Mononuclear cell (primary cell): Measurements from ENCODE around the gene ISOC2. TPM values are rescaled to one million over a fixed set of nuclear protein-coding genes. Genes with fewer than 3 reads are reported as not detected.

Experiments
- H3K27me3 ChIP-seq: 2 replicates; pipeline ENCODE4 v1.6.0; 2011; ENCODE audit warnings: low read length, control low read depth; ENCODE audit not compliant: insufficient read depth
- H3K4me1 ChIP-seq: 2 replicates; pipeline ENCODE4 v1.5.1; 2011; ENCODE audit warnings: mild to moderate bottlenecking, low read length, control low read depth; ENCODE audit not compliant: insufficient read depth
- H3K4me3 ChIP-seq: 2 replicates; pipeline ENCODE4 v1.5.1; 2011; ENCODE audit warnings: mild to moderate bottlenecking, low read length, moderate library complexity
- H3K9me3 ChIP-seq: 2 replicates; pipeline ENCODE4 v1.5.1; 2011; ENCODE audit warnings: low read depth, mild to moderate bottlenecking, control low read depth, low read length
- total RNA-seq: library from RNA; depleted of rRNA; stranded (reverse); fragments of >200 nt; gene quantifications from one replicate; pipeline ENCODE4 v1.2.3, GENCODE V29; 2012

Gene ISOC2
- total RNA-seq, 1 donor: 4.5 TPM

DNA sequence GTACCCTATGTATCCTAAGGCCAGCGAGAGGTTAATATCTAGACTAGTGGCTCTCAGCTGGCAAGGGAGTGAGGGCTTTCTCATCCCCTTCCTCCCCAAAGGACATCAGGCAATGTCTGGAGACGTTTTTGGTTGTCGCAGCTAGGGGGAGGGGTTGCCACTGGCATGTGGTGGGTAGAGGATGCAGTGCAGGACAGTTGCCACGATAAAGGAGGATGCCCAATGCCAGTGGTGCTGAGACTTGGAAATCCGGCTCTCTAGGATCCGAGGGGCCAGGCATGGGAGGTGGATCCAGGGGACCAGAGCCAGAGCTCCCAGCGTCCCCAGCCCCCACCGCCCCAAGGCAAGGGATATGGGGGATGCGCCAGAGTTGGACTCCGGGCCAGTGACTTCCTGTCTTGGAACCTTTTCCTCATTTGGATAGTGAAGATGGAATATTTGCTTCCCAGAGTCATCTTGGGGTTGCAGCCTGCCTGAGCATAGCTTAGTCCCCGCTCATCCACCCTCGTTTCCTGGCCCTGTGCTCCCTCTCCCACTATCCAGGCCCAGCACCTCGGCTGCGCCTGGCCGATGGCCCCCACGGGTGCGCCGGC, 31.7 kb upstream of the ISOC2 start:
- Histone ChIP-seq H3K27me3 (no peaks in the 10 kb centered on the region), H3K9me3 (no peaks in the 10 kb centered on the region), H3K4me1 (no peaks in the 10 kb centered on the region), H3K4me3 (no peak overlapping the region)

DNA sequence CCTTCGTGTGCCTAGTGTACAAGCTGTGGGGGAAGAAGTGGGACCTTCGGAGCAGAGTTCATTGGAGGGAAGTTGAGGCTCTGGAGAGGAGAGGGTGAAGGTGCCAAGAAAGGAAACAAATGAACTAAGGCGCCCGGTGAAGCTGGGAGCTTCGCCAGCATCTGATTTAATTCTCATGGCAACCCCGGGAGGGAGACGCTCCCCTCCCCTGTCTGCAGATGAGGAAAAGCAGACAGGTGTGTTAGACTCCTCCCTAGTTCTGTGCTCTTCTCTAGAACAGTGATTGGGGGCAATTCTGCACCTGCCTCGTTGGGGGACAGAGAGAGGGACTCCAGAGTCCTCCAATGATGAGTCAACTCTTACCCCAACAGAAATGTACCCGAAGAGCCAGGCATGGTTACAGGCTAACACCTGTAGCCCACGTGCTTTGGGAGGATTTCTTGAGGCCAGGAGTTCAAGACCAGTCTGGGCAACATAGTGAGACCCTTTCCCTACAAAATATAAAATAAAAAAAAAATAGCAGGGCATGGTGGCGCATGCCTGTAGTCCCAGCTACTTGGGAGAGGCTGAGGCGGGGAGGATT, 31.0 kb upstream of the ISOC2 start:
- H3K27me3 ChIP-seq: no peaks in the 10 kb centered on the region
- no peaks in the 10 kb centered on the region for H3K4me1 ChIP-seq
- H3K4me3 ChIP-seq: no peak overlapping the region
- no peaks in the 10 kb centered on the region for H3K9me3 ChIP-seq

DNA sequence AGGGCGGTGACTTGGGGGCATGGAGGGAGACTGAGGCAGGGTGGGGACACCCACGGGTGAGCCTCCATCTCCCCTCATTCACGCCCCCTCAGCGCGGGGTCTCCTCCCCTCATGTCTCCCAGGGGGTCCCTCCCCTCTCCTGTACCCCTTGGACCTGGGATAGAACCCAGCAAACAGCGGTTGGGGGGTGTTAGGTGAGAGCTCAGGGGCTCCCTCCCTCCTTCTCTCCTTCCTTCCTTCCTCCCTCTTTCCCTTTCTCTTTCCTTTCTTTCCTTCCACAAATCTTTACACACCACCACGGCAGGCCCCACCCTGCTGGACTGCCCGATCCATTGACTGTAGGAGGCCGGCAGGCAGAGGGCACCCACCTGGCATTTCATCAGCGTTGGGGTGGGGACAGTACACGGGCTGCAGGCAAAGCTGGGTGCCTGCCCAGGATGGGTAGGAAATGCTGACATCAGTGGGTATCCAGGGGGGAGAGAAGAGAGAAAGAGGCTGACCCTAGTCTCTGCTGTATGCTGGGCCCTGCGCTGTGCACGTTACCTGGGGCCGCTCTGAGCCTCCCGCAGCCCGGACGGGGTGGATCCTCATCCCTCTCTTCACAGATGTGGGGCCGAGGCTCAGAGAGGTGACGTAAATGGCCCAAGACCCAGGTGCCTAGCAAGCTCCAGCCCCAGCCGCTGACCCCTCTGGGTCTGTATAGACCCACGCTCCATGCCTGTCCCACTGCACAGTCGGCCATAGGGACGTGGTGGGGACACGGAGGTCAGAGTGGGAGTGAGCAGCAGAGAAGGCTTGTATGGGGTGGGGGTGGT, 30.3 kb upstream of the ISOC2 start:
- no peaks in the 10 kb centered on the region for H3K9me3 ChIP-seq
- no peaks in the 10 kb centered on the region for H3K4me1 ChIP-seq
- H3K27me3 ChIP-seq: no peaks in the 10 kb centered on the region
- no peak overlapping the region for H3K4me3 ChIP-seq

DNA sequence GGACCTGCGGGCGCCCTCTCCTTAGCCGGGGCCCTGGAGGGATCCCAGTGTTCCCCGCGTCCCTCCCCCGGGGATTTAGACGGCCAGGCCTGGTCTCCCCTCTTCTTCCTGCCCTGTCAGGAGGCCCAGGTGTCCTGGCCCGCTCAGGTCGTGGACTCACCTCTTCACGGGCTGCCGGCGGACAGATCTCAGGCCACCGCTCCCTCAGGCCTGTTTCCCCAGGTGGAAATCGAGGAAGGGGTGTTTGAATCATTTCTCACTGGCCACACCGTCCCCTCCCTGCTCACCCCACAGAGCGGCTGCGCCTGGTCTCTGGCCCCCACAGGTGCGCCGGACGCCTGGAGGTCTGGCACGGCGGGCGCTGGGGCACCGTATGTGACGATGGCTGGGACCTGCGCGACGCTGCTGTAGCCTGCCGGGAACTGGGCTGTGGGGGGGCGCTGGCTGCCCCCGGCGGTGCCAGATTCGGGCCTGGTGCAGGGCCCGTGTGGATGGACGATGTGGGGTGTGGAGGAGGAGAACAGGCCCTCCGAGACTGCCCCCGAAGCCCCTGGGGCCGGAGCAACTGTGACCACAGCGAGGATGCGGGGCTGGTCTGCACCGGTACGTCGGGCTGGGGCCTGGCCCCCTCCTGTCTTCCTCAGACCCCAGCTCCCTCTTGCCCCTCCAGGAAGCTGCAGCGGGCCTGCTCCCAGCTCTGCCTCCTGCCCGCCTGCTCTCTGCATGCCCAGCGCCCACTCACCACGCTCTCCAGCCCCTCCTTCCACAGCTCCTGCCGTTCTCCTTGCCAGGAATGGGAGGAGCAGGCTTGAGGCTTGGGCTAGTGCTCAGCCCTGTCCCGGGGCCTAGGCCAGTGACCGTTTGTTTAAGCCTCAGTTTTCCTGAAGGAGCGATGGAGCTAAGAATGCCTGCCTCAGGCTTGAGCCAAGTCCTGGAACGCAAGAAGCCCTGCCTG, 29.3 kb upstream of the ISOC2 start:
- Histone ChIP-seq H3K9me3 (no peaks in the 10 kb centered on the region), H3K4me3 (no peak overlapping the region), H3K4me1 (no peaks in the 10 kb centered on the region), H3K27me3 (no peaks in the 10 kb centered on the region)

DNA sequence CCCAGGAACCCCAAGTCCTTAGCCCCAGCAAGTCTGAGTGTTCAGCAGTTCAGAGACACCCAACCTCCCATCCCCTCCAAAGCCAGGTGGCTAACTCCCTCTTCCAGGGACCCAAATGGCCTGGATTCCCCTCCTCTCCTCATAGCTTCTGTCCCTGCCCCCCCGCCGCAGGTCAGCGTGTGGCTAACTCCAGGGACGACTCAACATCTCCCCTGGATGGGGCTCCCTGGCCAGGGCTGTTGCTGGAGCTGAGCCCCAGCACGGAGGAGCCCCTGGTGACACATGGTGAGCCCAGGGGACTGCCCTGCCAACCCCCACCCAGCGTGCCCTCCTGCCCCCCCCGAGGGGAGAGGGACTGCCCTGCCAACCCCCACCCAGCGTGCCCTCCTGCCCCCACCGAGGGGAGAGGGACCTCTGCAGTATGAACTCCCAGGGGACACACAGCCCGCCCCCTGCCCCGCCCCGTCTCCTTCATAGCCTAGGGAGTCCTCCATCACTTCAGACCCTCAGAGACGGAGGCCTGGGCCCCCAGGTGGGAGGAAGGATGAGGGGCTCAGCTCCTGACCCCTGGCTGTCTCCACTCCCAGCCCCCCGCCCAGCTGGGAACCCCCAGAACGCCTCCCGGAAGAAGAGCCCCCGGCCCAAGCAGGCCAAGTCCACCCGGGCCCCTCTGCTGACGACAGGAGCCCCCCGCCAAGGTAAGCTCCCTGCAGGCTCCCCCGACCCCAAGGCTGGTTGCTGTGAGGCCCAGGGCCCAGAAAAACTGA, 28.5 kb upstream of the ISOC2 start:
- H3K4me1 ChIP-seq: peaks cover 2% of the 10 kb centered on the region
- no peaks in the 10 kb centered on the region for H3K27me3 ChIP-seq
- H3K9me3 ChIP-seq: no peaks in the 10 kb centered on the region
- no peak overlapping the region for H3K4me3 ChIP-seq

DNA sequence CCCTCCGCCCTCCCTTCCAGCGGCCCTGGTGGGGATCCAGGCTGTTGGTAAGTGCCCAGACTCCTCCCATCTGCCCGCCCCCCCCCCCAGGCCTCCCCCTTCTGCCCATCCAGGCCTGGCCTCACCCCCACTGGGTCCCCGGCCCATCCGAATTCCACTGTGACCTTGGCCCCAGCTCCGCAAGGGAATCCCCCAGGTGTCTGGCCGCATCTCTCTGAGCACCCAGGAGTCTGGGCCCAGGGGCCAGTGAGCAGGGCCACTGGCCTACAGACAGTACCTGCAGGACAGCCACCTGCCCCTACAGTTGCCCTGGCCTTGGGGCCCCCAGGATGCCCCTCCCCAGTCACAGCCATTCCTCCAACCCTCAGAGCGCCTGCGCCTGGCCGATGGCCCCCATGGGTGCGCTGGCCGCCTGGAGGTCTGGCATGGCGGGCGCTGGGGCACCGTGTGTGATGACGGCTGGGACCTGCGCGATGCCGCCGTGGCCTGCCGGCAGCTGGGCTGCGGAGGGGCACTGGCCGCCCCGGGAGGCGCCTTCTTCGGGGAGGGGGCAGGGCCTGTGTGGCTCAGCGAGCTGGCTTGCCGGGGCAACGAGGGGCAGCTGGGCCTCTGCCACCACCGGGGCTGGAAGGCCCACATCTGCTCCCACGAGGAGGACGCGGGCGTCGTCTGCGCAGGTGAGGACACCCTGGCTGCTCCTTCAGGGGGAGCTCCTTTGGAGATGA, 27.7 kb upstream of the ISOC2 start:
- Histone ChIP-seq H3K4me1 (peaks cover 10% of the 10 kb centered on the region), H3K4me3 (no peak overlapping the region), H3K27me3 (no peaks in the 10 kb centered on the region), H3K9me3 (no peaks in the 10 kb centered on the region)

DNA sequence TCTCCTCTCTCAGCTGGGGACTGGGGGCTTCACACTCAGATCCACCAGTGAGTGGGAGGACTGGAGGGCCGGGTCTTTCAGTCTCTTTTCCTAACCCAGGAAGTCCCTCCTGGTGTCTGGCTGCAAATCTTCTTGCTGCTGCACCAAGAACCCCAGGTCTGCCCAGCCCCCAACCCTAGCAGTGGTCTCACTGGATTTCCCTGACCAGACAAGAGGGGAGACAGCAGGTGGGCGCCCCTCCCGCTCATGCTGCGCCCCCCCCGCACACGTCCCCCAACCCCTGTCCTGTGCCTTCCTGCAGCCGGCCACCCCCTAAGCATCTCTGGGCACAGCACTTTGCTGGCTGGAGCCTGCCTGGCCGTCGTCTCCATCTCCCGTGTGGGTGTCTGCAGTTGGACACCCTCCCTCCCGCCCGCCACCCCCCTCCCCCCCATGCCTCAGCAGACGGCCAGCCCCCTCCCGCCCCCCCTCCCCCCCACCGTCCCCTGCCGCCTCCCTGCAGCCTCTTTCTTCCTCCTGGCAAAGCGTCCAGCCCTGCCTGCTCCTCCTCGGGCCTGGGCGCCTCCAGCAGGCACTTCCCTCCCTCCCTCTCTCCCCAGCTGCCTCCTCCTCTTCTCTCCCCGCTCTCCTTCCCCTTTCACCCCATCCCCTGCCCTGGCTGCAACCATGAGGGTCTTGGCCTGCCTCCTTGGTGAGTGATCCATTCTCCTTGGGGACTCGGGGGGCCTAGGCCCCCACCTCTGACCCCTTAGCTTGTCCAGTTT, 26.7 kb upstream of the ISOC2 start, which contains the start of gene SSC5D:
SSC5D (plus strand) TSS at position 513 of the 764 bp plus-strand sequence; CDS start at position 667, 154 bp downstream.
- no peak within 1 kb of the TSS for H3K4me3 ChIP-seq
- H3K27me3 ChIP-seq: no peaks in the 10 kb centered on the region
- H3K9me3 ChIP-seq: no peaks in the 10 kb centered on the region
- H3K4me1 ChIP-seq: peaks cover 12% of the 10 kb centered on the region

DNA sequence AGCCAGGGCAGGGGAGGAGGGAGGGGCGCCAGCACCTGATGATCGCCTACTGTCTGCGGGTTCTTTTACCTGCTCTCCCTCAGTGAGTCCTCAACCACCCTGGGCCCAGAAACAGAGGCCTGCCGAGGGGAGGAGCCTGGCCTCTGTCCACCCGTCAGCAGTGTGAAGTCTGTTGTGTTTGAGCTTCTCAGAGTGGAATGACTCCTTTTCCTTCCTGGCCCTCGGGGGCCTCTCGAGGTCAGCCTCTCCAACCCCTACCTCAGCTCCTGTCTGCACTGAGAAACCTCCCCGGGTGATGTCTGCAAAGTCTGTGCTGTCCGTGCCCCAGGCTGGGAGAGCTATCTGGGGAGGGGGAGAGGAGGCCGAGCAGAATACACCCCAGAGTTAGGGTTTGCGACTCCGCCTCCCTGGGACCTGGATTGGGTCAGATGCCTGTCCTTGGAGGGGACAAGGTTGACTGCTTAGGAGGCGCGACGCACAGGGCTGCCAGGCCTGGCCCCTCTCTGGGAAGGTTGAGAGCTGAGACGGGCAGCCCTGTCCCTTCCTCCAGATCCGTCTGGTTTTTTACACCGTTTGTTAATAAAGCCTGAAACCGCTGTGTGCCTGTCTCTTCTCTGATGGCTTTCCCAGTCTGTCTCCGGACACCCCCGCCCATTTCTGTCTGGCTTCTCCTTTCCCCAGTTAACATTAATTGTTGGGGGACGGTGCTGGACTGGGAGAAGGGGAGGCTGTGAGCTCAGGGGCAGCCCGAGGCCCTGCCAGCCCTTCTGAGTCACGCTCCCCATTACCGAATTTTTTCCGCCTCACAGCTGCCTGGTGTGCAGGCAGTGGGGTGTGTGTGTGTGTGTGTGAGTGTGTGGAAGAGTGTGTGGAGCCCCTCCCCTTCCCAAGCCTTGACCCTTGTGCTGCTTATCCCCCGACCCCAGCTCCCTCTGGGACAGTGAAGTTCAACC, 25.8 kb upstream of the ISOC2 start:
- Histone ChIP-seq H3K4me3 (no peak overlapping the region), H3K4me1 (peaks cover 12% of the 10 kb centered on the region), H3K9me3 (no peaks in the 10 kb centered on the region), H3K27me3 (no peaks in the 10 kb centered on the region)

DNA sequence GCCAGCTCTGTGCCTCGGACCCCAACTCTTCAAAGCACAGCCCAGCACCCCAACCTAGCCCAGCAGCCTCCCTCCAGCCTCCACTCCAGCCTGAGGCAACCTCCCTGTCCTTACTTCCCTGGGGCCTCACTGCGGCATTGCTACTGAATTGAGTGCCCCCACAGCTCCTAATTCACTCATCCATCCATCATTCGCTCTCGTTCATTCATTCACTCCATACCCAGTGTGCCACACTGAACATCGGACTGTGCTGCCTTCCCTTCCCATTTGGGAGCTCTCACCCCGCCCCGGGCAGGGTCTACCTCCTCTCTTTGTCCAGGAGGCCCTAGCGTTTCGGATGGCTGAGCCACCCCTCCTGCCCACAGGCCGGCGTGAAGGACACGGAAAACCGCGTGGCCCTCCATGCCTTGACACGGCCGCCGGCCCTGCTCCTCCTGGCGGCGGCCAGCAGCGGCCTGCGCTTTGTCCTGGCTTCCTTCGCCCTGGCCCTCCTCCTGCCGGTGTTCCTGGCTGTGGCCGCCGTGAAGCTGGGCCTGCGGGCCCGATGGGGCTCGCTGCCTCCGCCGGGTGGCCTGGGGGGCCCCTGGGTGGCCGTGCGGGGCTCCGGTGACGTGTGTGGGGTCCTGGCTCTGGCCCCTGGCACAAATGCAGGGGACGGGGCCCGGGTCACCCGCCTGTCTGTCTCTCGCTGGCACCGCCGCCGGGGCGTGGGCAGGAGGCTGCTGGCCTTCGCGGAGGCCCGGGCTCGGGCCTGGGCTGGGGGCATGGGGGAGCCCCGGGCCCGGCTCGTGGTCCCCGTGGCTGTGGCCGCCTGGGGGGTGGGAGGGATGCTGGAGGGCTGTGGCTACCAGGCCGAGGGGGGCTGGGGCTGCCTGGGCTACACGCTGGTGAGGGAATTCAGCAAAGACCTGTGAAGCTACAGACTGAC, 24.9 kb upstream of the ISOC2 start:
- Histone ChIP-seq H3K4me1 (peaks cover 12% of the 10 kb centered on the region), H3K9me3 (no peaks in the 10 kb centered on the region), H3K4me3 (no peak overlapping the region), H3K27me3 (no peaks in the 10 kb centered on the region)

DNA sequence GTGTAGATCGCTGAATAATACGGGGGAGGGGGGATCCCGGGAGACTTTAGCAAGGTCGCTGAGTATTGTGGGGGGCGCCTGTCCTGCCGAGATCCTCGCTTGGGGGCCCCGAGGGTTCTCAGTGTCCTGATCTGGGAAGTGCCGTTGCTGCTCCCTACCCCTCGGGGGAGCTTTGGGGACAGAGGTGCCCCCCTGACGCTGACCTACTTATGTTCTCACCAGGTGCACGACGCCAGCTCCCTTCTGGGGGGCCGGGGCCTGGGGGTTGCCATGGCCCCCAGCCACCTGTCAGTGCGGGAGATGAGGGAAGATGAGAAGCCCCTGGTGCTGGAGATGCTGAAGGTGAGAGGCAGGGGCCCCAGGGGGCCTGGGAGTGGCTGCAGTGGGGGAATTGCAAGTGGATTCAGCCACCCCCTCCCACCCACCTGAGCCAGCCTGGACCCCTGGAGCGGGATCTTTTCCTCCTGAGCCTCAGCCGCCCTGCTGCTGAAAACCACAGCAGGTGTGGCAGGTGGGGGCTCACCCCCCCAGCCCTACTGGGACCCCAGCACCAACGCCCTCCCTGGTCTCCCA, 24.1 kb upstream of the ISOC2 start:
- H3K4me3 ChIP-seq: peak overlapping the region; percentile 41
- H3K27me3 ChIP-seq: no peaks in the 10 kb centered on the region
- no peaks in the 10 kb centered on the region for H3K9me3 ChIP-seq
- H3K4me1 ChIP-seq: peaks cover 12% of the 10 kb centered on the region
